Liver (tissue), 9 donors: Measurements from ENCODE around the gene KCNJ10. TPM values are rescaled to one million over a fixed set of nuclear protein-coding genes. Genes with fewer than 3 reads are reported as not detected.

Experiments used
- DNase-seq: peaks from one replicate; pipeline ENCODE4 v3.0.0-alpha.2; 2017; ENCODE audit warnings: low spot score
- H3K27ac ChIP-seq, 2 donors: one replicate each; pipeline ENCODE4 v1.7.0; 2013; ENCODE audit warnings: inconsistent platforms in 2 of 2, low read length in 2 of 2, control low read depth in 1 of 2, low read depth in 1 of 2, mild to moderate bottlenecking in 1 of 2
- H3K27me3 ChIP-seq, 4 donors: one replicate each; pipeline versions ENCODE4 v1.6.1 to v1.7.0; 2013; ENCODE audit warnings: low read length in 3 of 4, inconsistent platforms in 1 of 4, mild to moderate bottlenecking in 1 of 4, moderate library complexity in 1 of 4; ENCODE audit not compliant: control insufficient read depth in 4 of 4, insufficient read depth in 4 of 4
- H3K36me3 ChIP-seq, 4 donors: one replicate each; pipeline versions ENCODE4 v1.6.1 to v1.7.0; 2013; ENCODE audit warnings: low read length in 3 of 4, mild to moderate bottlenecking in 3 of 4, low read depth in 1 of 4, moderate library complexity in 1 of 4; ENCODE audit not compliant: control insufficient read depth in 4 of 4, insufficient read depth in 3 of 4
- H3K4me1 ChIP-seq, 4 donors: one replicate each; pipeline versions ENCODE4 v1.6.1 to v1.7.0; 2013; ENCODE audit warnings: low read length in 3 of 4, mild to moderate bottlenecking in 3 of 4, moderate library complexity in 1 of 4; ENCODE audit not compliant: control insufficient read depth in 4 of 4, insufficient read depth in 4 of 4
- H3K4me3 ChIP-seq, 3 donors: one replicate each; pipeline versions ENCODE4 v1.6.1 to v1.7.0; 2013; ENCODE audit warnings: low read length in 3 of 3, control low read depth in 1 of 3, low read depth in 1 of 3, mild to moderate bottlenecking in 1 of 3
- H3K9ac ChIP-seq, 2 donors: one replicate each; pipeline ENCODE4 v1.7.0; 2013; ENCODE audit warnings: low read length in 2 of 2, mild to moderate bottlenecking in 2 of 2, moderate library complexity in 2 of 2, control low read depth in 1 of 2, low read depth in 1 of 2
- H3K9me3 ChIP-seq, 4 donors: one replicate each; pipeline versions ENCODE4 v1.6.1 to v1.7.0; 2013; ENCODE audit warnings: low read length in 3 of 4; ENCODE audit not compliant: control insufficient read depth in 4 of 4
- CTCF ChIP-seq: fragments of 150-350 bp; IDR thresholded peaks from 2 replicates; pipeline ENCODE4 v1.5.1; 2017; ENCODE audit warnings: improper control_type of control experiment, low read depth, low read length; ENCODE audit not compliant: missing input control
- EGR1 ChIP-seq, 2 donors: IDR thresholded peaks; 2 replicates each; pipeline ENCODE4 v1.6.1; 2016 to 2018; ENCODE audit warnings: antibody characterized with exemption in 2 of 2, low read depth in 2 of 2
- FOXA1 ChIP-seq: IDR thresholded peaks from 2 replicates; pipeline ENCODE4 v1.6.1; 2016; ENCODE audit warnings: antibody characterized with exemption
- FOXA2 ChIP-seq: IDR thresholded peaks from 2 replicates; pipeline ENCODE4 v1.6.1; 2016; ENCODE audit warnings: antibody characterized with exemption
- GABPA ChIP-seq, 2 donors: IDR thresholded peaks in 1 of 2; conservative IDR thresholded peaks in 1 of 2; 2 replicates each; pipeline ENCODE4 v1.6.1; 2016; ENCODE audit warnings: antibody characterized with exemption in 2 of 2, mild to moderate bottlenecking in 1 of 2, moderate library complexity in 1 of 2
- HNF4A ChIP-seq, 2 donors: conservative IDR thresholded peaks; 2 replicates each; pipeline ENCODE4 v1.6.1; 2016; ENCODE audit warnings: antibody characterized with exemption in 2 of 2, mild to moderate bottlenecking in 2 of 2
- JUND ChIP-seq, 2 donors: IDR thresholded peaks; 2 replicates each; pipeline ENCODE4 v1.6.1; 2016; ENCODE audit warnings: antibody characterized with exemption in 2 of 2
- MAX ChIP-seq: IDR thresholded peaks from 2 replicates; pipeline ENCODE4 v1.6.1; 2016; ENCODE audit warnings: antibody characterized with exemption
- NR2F2 ChIP-seq: IDR thresholded peaks from 2 replicates; pipeline ENCODE4 v1.6.1; 2016; ENCODE audit warnings: antibody characterized with exemption
- RAD21 ChIP-seq, 2 donors: IDR thresholded peaks; 2 replicates each; pipeline ENCODE4 v1.6.1; 2016; ENCODE audit warnings: antibody characterized with exemption in 2 of 2, mild to moderate bottlenecking in 2 of 2
- REST ChIP-seq: IDR thresholded peaks from 2 replicates; pipeline ENCODE4 v1.6.1; 2016; ENCODE audit warnings: antibody characterized with exemption, mild to moderate bottlenecking
- RXRA ChIP-seq, 2 donors: IDR thresholded peaks; 2 replicates each; pipeline ENCODE4 v1.6.1; 2017 to 2018; ENCODE audit warnings: antibody characterized with exemption in 2 of 2, mild to moderate bottlenecking in 1 of 2
- SP1 ChIP-seq: IDR thresholded peaks from 2 replicates; pipeline ENCODE4 v1.6.1; 2018; ENCODE audit warnings: antibody characterized with exemption, mild to moderate bottlenecking
- TAF1 ChIP-seq: conservative IDR thresholded peaks from 2 replicates; pipeline ENCODE4 v1.6.1; 2016; ENCODE audit warnings: antibody characterized with exemption, mild to moderate bottlenecking
- WGBS: extraction: QIAGEN DNeasy Blood & Tissue Kit; methylation state at CpG from one replicate; pipeline ENCODE4 v1.1.7; 2013; 5-methylcytosine and 5-hydroxymethylcytosine counted together
- polyA plus RNA-seq, 2 donors: library from polyadenylated mRNA; stranded (reverse) in 1 of 2; unstranded in 1 of 2; fragments of 200-250 nt in 1 of 2; fragments of >200 nt in 1 of 2; fragmentation: Nextera tagmentation in 1 of 2; extraction: Ambion mirVana in 1 of 2; gene quantifications; one replicate each; pipeline versions ENCODE4 v1.2.1 to v1.2.3, GENCODE V29; 2013 to 2015
- total RNA-seq, 2 donors: library from RNA; depleted of rRNA; stranded (reverse); fragments of >200 nt; gene quantifications; one replicate each; pipeline ENCODE4 v1.2.3, GENCODE V29; 2014
- TF ChIP-seq, protein P1 (sequence below): IDR thresholded peaks from 2 replicates; pipeline ENCODE4 v1.6.1; 2016; ENCODE audit warnings: antibody characterized with exemption
- TF ChIP-seq, protein P2 (sequence below): IDR thresholded peaks from 2 replicates; pipeline ENCODE4 v1.6.1; 2016; ENCODE audit warnings: antibody characterized with exemption
- donor health status: healthy.
- donor health status: healthy.
- donor health status: healthy.
- donor health status: healthy.
- donor health status: healthy.

KCNJ10 gene
- total and polyA plus RNA-seq, 4 donors, result 0.48 to 1.6 (median 0.52) TPM

DNA sequence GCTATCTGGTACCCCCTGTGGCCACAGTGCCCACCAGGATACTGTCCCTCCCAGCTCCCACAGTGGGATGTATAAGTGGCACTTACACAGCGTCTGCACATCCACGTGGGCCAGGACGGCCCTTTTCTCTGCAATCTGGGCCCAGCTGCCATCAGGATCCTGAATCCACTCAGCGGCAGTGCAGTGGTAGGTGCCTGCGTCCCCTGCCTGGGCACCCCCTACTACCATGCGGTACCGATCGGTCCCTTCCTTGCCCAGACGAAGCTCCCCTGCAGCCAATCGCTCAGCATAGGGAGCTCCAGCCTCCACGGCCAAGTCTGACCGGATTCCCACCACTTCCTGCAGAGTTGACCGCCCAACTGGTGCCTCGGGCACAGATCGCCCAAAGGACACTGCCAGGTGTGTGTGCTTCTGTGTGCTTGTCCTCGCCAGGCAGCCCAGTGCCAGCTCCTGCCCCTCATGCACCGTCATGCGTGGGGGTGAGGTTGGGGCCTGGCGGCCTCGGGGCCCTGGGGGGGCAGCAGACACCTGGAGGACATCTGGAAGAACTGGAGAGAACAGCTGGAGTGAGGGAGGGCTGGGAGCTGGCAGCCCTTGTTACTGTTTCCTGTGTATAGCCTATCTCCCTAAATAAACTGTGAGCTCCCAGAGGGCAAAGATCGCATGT is 23.8 kb upstream of the KCNJ10 start (continued):
- TF ChIP-seq, protein P1, sequence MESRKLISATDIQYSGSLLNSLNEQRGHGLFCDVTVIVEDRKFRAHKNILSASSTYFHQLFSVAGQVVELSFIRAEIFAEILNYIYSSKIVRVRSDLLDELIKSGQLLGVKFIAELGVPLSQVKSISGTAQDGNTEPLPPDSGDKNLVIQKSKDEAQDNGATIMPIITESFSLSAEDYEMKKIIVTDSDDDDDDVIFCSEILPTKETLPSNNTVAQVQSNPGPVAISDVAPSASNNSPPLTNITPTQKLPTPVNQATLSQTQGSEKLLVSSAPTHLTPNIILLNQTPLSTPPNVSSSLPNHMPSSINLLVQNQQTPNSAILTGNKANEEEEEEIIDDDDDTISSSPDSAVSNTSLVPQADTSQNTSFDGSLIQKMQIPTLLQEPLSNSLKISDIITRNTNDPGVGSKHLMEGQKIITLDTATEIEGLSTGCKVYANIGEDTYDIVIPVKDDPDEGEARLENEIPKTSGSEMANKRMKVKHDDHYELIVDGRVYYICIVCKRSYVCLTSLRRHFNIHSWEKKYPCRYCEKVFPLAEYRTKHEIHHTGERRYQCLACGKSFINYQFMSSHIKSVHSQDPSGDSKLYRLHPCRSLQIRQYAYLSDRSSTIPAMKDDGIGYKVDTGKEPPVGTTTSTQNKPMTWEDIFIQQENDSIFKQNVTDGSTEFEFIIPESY, result no peak
- TF ChIP-seq SP1 (no peak), RAD21 (IDR thresholded peaks at IDR 0.05) (no peak), JUND (IDR thresholded peaks at IDR 0.05) (no peak)

DNA sequence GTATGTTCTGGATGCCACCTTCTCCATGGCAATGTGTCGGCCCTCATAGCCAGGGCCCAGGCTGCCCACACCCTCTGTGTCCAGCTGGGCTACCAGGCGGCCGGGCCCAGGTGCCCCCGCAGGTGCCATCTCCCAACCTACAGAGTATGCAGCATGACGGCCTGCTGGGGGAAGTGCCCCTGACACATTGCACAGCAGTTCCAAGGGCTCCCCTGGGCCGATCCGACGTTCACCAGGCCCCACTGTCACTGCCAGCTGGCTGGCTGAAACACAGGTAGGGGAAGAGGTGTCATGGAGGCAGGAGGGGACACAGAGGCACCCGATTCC is 23.1 kb upstream of the KCNJ10 start:
- H3K9me3 ChIP-seq, result no peaks in the 10 kb centered on the region
- H3K4me3 ChIP-seq, result no peak overlapping the region
- peaks cover 0 to 27% (median 14%) of the 10 kb centered on the region in 4 donors for H3K36me3 ChIP-seq
- peaks cover 32 to 58% (median 51%) of the 10 kb centered on the region in 4 donors for H3K4me1 ChIP-seq
- no peaks in the 10 kb centered on the region for H3K27me3 ChIP-seq
- H3K9ac ChIP-seq, result no peak overlapping the region
- no peak overlapping the region for H3K27ac ChIP-seq
- WGBS, result 88% methylated on average over 9 of the region's 9 CpGs
- DNase-seq, result no peak
- TF ChIP-seq FOXA1, result no peak
- TF ChIP-seq TAF1, result no peak
- TF ChIP-seq NR2F2, result no peak
- no peak for TF ChIP-seq EGR1 (IDR thresholded peaks at IDR 0.05; ENCODE audit: low read depth in 2 of 2)
- no peak for TF ChIP-seq GABPA (IDR thresholded peaks at IDR 0.05 in 1 of 2, conservative IDR thresholded peaks at IDR 0.05 in 1 of 2)
- no peak for TF ChIP-seq CTCF
- TF ChIP-seq HNF4A (conservative IDR thresholded peaks at IDR 0.05), result no peak
- no peak for TF ChIP-seq SP1
- no peak for TF ChIP-seq MAX
- TF ChIP-seq, protein P2, sequence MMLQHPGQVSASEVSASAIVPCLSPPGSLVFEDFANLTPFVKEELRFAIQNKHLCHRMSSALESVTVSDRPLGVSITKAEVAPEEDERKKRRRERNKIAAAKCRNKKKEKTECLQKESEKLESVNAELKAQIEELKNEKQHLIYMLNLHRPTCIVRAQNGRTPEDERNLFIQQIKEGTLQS, result no peak

DNA sequence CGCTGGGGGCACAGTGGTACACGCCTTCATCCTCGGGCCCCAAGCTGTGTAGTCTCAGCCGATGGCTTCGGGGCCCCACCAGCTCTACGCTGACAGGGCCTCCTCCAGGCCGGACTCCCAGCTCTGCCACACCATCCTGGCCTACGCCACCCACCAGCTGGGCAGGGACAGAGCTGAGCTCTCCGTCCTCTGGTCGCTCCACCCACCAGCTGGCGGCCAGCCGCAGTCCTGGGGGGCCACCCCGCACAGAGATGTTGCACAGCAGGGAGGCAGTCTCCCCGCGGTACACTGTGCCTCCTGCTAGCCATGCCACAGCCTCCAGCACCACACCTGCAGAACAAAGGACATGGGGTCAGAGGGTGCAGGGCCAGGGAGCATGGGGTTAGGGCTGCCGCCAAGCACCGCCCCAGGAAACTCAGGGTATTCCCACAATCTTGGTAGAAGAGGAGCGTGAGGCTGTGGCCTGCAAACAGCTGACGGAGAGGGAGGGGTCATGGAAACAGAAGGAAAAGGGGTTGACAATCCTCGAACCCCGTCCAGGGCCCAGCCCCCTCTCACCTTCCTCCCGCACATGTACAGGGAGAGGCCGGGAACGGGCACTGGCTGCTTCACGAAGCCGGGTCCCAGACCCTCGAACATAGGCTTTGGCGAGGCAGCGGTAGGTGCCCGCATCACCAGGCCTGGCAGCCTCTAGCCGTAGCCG is 22.6 kb upstream of the KCNJ10 start:
- Histone ChIP-seq H3K27ac (no peak overlapping the region), H3K9ac (no peak overlapping the region), H3K4me3 (no peak overlapping the region), H3K36me3 (peaks cover 0 to 27% (median 14%) of the 10 kb centered on the region in 4 donors), H3K9me3 (no peaks in the 10 kb centered on the region), H3K27me3 (no peaks in the 10 kb centered on the region), H3K4me1 (peaks cover 30 to 53% (median 47%) of the 10 kb centered on the region in 4 donors)
- WGBS, result 94% methylated on average over 32 of the region's 32 CpGs
- no peak for DNase-seq
- TF ChIP-seq FOXA2 (no peak), RXRA (IDR thresholded peaks at IDR 0.05) (no peak), REST (no peak), NR2F2 (no peak), TAF1 (no peak), SP1 (no peak), MAX (no peak)
- TF ChIP-seq, protein P1, result no peak
